Measurements from ENCODE around the gene CARD9.

Gene CARD9

DNA sequence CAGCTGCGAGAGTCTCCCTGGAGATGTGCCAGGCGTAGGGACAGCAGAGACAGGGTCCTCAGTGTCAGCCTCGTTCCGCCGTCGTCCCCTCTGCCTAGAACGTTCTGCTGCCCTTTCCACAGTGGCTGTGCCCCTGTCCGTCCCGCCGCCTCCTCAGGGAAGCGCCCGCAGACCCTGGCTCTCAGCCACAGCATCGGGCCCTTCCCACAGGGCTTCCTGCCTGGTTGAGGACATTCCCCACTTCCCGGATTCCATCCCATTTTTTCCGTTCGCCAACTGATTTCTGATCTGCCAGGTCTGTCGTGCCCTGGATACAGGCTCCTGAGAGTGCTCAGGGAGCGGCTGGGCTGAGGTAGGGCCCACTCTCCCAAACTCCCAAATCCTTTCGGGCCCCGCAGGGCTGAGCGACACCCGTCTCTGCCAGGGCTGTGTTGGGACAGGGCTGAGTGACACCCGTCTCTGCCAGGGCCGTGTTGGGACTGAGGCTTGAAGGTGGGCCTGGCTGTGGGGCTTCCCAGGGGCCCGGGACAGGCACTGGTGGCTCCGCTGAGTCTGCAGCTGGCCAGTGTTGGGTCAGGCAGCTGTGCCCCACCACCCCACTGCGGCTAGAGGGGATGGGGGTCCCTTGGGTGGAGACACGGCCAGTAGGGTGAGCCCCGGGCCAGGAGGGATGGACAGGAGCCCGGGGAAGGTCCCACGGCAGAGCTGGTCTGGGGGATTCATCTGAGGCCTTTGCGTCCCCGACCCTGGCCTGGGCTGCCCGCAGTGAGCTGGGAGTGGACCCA, 25.8 kb downstream of the CARD9 start:
- DNase-seq (ENCODE audit: low read depth) = no peak

DNA sequence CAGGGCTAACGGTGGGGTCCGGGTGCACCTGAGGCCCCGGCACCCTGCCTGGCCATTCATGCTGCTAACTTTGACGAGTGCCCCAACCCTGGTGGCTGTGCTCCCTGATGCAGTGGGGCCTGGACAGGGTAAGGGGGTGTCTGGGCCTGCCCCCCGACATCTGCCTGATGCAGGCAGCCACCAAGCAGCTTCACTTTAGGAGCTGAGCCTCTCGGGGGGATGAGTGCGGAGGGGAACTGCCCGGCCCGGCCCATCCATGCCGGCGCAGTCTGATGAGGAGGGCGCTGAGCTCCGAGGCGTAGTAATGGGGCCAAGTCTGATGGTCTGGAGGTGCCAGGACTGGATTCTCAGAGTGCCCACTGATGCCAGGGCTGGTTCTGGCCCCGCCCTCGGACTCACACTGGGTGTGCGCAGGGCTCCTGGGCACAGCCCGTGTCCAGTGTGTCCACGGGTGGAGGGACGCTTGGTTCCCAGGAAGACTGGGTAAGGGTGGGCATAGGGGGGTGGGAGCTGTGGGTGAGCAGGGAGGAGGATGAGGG, 26.5 kb downstream of the CARD9 start:
- DNase-seq (ENCODE audit: low read depth) = no peak

DNA sequence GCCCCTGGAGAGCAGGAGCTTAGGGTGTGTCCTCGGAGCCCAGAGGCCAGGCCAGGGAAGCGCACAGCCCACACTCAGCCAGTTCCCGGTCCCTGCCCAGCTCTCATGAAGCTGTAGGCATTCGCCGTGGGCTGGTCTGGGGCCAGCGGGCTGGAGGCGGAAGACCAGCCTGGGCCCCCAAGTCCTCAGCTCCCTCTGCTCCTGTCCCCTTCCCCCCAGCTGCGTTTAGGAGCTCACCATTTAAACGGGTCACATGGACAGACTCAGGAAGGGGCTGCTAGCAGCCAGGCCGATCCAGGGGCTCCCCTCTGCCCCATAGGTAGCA, 27.4 kb downstream of the CARD9 start:
- no peak for DNase-seq (ENCODE audit: low read depth)

DNA sequence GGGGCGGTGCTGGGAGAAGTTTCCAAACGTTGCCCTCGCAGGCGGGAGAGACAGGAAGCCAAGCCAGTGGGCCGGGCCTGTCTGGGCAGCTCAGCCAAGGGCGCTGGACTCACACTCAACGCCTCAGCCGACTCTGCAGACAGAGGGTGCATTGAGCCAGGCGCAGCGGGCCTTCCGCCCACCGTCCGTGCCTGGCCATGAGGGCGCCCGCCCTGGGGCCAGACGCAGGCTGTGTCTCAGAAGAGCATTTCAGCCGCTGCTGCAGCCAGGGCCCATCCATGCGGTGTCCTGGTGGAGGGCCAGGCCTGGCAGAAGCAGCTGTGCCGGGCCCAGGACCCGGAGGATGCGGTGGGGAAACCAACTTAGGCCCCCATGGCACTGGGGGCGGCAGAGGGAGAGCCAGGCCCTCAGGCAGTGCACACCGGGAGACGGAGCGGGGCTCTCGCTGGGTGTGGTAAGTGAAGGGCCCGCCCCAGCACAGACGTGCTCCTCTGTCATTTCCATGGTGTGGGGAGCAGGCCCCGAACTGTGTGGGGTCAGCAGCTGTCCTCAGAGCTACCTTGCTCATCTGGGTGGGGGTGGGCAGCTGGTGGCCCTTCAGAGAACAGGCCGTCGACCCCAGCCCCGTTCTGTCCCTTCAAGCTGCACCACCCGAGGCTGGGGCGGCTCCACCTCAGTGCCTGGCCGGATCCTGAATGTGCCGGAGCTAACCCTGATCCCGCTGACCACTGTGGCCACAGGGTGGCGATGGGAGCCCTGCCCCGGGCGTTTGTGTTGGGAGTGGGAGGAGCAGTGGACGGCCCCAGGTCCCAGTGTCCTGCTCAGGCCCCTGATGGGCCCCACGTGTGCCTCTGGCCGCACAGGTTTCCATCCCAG, 27.9 kb downstream of the CARD9 start:
- DNase-seq (ENCODE audit: low read depth) = no peak

DNA sequence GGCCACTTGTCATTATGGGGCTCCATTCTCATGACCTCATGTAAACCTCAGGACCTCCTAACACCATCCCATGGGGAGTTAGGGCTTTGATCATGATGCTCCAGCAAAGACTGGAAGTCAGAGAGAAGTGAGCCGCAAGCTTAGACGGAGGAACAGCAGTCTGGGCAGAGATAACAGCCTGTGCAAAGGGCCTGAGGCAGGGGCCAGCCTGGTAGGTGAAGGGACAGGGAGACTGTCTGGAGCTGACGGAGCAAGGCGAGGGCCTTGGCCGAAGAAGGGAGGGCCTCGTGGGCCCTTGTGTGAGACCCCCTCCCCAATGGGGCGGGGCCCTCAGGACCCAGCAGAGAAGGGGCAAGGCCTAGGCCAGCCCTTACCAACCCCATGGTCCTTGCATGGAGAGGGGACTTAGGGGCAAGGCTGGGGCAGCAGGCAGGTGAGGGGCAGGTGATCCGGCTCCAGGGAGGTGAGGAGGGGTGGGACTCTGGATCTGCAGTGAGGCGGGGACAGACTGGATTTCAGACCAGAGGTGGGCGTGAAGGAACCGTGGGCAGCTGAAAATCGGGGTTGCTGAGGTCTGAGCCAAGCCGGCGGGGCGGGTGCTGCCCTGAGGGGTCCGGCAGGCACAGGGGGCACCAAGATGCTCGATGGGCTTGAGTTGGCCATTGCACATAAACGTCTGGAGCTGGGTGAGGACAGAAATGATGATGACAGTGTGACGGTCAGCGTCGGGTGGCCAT, 28.8 kb downstream of the CARD9 start:
- DNase-seq (ENCODE audit: low read depth) = no peak

DNA sequence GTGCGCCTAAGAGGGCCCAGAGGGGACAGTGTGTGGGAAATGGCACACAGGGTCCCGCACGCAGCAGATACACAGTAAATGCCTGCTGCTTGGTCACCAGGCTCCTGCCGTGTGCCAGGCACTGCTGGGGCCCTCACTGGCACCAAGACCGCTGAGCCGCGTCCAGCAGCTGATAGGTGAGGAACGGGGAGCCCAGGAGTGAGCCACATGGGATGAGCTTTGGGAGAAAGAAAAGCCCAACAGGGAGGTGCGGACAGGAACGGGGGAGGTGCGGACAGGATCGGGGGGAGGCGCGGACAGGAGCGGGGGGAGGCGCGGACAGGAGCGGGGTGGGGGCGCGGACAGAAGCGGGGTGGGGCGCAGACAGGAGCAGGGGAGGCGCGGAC, 29.6 kb downstream of the CARD9 start:
- DNase-seq (ENCODE audit: low read depth) = no peak

DNA sequence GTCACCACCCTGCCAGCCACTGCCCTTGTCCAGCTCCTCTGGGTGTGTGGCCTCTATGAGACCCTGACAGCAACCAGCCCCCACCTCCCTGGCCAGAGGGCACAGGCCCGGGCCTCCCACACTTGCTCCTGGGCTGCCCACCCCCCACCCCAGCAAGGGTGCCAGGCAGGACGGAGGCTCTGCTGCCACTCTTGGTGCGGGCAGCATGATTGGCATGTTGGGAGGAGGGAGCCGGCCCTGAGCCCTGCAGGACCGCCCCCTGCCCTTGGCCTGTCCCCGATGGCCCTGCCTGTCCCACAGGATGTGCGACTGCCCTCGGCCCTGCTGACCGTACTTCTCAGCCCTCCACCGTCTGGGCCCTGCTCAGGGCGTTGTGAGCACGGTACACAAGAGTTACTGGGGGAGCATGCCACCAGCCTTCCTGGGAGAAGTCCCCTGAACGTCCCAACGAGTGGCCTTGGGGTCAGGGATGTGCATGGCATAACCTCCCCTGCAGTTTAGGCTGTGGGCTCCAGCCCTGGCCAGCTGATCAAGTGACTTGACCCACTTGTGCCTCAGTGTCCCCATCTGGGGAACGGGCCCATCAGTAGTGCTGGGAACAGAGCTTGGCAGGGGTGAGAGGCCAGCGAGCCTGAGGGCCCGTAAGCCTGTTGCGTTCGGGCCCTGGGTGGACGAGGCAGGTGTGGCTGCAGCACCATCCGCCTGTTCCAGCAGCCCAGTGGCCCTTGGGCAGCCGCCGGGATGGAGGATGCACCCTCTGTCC, 30.2 kb downstream of the CARD9 start:
- no peak for DNase-seq (ENCODE audit: low read depth)

DNA sequence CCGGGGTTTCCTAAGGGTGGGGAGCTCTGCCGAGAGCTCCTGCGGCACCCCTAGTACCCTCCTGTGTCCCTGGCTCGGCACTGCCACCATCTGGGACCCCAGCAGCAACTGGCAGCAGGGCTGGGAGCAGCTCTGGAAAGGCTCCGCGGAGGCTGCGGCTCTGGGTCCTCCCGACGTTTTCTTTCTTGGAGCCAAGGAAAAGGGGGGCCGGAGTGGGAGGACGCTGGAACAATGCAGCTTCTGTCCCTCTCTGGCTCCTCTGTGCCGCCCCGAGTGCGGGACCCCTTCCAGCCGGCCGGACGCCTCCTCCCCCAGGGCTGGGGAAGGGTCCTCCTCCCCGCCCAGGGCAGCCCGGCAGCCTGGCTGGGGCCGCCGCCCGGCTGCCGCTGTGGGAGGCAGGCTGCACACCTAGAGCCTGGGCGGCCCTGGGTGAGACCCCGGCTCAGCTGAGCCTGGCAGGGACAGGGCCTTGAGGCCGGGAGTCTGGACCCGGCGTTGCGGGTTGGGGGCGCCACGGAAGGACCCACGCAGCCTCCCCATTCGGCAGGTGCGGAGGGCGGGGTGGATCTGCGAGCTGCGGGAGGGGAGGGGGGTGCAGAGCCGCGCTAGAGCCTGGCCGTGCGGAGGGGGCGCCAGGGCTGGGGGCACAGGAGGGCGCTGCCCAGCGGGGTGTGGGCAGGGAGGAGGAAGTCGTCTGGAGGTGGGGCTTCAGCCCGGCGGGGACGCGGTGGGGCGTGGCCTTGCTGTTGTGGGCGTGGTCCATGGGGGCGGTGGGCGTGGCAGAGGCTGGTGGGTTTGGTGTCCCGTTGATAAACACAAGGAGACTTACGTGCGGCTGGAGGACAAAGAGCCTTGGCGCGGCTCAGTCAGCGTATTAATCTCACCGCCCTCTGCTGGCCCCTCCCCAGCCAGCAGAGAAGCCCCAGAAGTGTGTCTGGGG, 31.0 kb downstream of the CARD9 start:
- peak; percentile 84 for DNase-seq (ENCODE audit: low read depth)

DNA sequence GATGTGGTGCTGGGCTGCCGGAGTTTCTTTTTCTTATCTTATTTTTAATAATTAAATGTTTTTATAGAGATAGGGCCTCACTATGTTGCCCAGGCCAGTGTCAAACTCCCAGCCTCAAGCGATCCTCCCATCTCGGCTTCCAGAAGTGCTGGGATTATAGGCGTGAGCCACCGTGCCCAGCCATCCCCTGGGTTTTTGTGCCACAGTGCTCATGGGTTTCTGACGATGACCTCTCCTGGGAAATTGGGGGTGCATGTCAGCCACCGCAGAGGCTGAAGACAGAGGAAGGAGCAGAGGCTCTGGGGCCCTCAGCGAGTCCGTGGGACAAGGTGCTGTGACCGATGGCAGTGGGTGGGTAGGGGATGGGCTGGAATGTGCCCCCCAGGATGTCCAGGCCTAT, 31.7 kb downstream of the CARD9 start:
- DNase-seq (ENCODE audit: low read depth) = no peak

DNA sequence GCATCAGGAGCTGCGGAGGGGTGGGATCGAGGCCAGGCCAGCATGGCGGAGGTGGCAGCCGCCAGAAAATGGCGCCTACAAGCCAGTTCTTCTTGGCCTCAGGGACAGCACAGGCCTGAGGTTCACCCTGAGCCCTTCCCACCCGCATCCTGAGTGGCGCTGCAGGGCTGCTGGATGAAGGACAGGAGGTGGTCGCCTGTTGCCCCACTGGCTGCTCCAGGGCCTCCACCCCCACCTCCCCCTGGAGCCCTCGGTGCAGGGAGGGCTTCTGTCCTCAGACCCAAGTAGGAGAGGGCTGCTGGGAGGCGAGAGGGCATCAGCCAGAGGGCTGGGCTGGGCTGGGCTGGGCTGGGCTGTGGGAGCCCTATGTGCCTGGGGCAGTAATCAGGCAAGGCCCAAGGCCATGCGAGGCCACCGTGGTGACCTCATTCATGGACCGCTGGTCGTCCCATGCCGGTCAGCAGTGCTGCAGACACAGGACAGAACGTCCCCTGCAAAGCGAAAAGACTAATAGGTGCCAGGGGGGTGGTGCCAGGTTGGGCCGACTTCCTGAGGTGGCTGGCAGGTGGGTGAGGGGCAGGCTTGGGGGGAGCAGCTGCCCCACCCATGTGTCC, 32.3 kb downstream of the CARD9 start:
- DNase-seq (ENCODE audit: low read depth) = no peak

DNA sequence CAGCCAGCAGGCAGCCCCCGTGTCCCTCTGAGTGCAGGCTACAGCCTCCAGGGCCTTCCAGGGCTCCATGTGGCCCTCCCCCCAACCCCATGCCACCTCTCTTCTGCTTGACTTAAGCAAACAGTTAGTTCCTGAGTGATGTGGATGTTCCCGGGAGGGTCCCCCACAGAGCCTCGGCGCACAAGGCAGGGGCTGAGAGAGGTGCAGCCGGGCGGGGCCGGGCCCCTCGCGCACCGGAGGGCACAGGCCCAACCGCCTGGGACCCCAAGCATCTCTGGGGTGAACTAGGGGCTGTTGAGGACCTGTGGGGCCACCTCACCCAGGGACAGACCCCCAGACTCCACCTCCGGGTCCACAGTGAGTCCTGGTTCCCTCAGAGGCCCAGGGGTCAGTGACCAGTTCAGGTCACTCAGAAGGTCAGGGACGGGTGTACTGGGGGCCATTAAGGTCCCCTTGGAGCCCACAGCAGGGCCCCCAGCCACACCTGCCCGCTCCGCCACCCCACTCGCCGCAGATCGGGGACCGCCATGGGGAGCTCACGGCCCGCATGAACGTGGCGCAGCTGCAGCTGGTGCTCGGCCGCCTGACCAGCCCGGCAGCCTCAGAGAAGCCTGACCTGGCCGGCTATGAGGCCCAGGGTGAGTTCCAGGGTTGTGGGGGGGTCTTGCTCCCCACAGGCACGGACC, 33.0 kb downstream of the CARD9 start:
- no peak for DNase-seq (ENCODE audit: low read depth)

DNA sequence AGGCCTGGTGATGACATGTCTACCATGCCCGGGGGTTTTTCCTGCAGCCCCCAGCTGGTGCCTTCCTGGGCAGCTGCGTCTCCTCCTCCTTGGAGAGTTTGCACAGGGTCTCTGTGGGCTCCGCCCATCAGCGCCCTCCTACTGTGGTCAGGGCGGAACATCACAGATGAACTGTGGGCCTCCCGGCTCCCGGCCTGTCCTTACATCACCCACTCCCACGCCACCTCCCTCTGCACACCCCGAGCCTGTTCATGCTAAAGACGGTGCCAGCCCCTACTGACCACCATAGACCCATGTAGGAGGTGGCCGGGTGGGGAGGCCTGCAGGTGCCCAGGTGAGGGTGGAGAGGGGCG, 33.5 kb downstream of the CARD9 start:
- DNase-seq (ENCODE audit: low read depth) = no peak

DNA sequence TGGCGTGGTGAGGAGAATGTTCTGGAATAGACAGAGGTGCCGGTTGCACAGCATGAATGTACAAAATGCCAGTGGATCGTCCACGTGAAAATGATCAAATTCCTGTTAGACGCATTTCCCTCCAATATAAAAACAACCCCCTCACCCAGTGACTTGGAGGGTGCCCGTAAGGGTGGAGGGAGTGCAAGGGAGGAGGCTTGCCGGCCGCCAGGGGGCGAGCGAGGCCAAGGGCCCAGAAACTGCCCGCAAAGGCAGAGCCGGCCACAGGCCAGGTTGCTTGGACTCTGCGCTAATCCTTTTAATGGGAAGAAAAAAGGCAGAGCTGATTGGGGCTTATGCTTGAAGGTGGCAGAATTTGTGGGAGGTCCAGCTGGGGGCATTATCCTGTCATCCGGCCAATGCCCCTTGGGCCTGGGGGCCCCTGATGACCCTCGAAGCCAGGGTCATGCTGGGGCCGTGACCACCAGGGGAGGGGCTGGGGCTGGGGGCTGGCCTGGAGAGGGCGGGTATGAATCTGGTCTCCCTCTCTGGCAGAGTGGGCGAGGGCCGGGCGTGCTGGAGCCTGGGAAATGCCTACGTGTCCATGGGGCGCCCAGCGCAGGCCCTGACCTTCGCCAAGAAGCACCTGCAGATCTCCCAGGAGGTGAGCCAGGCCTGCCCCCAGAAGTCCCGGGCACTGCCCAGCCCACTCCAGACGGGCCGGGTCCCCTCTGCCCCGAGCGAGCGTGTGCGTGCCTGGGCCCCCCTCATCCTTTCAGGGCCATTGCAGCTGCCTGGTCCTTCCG, 34.1 kb downstream of the CARD9 start:
- peak; percentile 48 for DNase-seq (ENCODE audit: low read depth)

DNA sequence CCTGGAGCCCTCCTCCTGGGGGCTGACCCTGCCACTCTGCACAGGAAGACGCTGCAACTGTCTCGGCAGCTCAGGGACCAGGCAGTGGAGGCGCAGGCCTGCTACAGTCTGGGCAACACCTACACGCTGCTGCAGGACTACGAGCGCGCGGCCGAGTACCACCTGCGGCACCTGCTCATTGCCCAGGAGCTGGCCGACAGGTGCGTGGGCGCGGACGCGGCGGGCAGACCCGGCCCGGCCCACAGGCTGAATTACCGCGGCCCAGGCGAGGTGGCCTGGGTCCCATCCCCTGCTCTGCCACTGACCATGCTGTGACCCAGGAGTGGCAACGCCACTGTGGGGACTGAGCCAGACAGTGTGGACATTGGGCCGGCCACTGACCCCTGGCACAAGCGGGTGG, 35.0 kb downstream of the CARD9 start:
- DNase-seq (ENCODE audit: low read depth) = no peak

DNA sequence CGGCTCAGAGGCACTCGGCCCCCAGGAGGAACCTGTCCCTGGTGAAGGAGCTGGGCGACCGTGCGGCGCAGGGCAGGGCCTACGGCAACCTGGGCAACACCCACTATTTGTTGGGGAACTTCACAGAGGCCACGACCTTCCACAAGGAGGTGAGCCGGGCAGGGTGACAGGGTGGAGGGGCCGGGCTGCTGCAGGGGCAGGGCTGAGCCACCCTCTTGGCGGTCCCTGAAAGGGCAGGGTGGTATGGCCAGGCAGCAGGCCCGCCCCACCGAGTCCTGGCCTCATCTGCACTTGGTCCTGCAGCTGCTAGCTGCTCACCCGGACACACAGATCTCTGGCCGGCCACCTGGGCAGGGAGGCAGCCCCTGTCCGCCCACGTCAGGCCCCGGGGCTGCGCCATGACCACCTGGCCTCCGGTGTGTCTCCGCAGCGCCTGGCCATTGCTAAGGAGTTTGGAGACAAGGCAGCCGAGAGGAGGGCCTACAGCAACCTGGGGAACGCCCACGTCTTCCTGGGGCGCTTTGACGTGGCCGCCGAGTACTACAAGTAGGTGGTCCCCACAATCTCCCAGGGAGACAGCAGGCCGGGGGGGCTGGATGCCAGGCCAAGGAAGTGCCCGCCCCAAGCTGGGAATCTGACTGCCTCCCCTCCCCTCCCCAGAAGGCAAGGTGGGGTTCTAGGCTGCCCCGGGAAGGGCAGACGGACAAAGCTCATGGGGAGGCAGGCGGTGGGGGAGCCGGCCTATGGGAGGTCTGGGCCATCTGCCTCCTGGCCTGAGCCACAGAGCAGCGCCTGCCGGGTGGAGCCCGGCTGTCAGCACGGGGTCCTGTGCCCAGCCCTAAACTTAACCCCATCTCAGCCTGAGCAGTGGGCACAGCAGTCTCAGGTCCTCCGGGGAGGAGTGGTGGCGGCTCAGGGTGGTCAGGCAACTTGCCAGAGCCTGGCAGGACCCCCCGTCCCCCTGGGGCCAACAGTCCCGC, 35.8 kb downstream of the CARD9 start:
- no peak for DNase-seq (ENCODE audit: low read depth)

DNA sequence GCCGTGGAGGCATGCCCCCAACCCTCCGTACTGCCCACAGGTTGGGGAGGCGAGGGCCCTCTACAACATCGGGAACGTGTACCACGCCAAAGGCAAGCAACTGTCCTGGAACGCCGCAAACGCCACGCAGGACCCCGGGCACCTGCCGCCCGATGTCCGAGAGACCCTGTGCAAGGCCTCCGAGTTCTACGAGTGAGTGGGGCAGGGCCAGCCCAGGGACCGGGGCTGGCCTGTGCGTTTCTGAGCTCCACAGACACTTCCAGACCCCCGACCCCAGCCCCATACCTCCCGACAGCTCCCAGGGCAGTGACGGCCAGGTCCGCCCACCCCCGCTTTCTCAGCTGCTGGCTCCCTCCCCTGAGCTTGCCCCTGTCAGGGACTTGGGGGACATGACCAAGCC, 36.6 kb downstream of the CARD9 start:
- no peak for DNase-seq (ENCODE audit: low read depth)

DNA sequence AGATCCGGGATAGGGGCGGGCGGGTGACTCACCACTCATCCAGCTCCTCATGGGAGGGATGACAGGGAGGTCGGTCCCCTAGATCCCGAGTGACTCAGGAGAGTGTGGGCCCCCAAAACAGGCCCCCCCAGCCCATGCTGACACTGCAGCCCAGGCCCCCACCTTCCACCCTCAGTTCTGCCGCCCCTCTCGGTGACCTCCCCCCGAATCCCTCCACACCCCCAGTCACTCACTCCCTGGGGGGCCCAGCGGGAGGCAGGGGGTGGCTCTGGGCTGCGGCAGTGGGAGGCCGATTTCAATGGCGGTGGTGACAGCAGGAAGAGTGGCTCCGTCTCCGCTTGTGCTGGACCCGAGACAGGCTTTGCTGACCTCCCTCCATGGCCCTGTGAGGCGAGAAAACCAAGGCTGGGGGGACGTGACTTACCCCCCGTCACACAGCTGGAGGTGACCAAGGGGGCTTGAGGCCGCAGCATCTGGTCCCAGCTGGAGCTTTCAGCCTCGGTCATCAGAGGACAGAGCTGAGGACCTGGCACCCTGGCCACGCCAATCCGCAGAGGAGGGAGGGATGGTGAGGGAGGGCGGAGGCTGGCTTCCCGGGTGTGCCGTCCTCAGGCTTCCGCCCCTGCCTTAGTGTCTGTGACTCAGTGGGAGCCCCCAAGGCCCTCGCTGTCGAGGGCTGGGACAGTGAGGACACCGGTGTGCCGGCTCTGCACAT, 37.2 kb downstream of the CARD9 start:
- peak; percentile 63 for DNase-seq (ENCODE audit: low read depth)
